ENCODE data around the gene DZIP1L. TPM values are rescaled to one million over a fixed set of nuclear protein-coding genes. Genes with fewer than 3 reads are reported as not detected.
A peak's percentile ranks its signal among the peaks of the same experiment; 100 is the strongest.

Gene DZIP1L, protein sequence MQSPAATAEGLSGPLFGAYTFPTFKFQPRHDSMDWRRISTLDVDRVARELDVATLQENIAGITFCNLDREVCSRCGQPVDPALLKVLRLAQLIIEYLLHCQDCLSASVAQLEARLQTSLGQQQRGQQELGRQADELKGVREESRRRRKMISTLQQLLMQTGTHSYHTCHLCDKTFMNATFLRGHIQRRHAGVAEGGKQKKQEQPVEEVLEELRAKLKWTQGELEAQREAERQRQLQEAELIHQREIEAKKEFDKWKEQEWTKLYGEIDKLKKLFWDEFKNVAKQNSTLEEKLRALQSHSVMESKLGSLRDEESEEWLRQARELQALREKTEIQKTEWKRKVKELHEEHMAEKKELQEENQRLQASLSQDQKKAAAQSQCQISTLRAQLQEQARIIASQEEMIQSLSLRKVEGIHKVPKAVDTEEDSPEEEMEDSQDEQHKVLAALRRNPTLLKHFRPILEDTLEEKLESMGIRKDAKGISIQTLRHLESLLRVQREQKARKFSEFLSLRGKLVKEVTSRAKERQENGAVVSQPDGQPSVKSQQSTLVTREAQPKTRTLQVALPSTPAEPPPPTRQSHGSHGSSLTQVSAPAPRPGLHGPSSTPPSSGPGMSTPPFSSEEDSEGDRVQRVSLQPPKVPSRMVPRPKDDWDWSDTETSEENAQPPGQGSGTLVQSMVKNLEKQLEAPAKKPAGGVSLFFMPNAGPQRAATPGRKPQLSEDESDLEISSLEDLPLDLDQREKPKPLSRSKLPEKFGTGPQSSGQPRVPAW
- total RNA-seq, result 21.9 and 23.4 TPM in 2 replicates
- long read RNA-seq, partial matches to known transcripts, result 5 of 12 reads
- long read RNA-seq, other reads (novel, unspliced or antisense), result 6 of 12 reads

DNA sequence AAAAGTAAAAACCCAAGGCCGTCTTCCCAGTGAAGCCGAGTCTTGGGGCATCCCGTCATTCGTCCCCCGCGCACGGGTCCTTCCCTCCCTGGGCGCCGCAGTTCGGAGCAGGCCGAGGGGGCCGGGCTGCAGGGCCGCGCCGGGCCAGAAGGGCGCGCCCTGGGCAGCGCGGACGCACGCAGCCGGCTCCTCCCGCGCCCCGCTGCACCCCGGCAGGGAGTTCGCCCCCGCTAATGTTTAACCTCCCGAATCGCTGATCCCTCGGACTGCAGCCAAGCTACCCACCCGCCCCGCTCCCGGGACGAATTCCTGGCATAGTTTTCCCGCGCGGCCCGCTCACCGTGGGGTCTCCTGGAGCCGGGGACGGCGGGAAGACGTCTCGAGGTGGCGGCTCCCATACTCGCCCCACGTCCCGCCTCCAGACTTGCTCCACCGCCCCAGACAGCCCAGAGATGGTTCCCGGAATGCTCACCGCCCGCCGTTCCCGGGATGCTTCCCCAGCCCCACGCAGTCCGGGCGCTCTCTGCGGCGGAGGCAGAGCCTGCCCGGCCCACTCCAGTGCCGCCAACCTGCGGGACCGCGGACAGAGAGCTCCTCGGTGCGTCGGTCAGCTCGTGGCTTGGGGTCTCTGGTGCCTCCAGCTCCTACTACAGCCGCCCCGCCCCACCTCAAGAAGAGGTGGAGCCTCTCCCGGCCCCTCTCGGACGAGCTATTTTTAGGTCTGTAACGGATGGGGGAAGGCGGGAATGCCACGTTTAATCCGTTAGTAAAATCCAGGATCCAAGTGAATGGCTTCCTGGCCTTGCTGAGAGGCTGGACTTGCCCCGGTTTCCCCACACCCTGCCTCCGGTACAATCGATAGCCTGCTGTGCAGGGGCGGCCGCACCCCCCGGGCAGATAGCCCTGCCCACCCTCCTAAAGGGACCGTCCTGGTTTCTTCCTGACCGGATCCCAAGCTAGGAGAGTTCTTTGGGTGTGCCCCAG lies at the start of gene DZIP1L:
Gene DZIP1L, minus strand, starts transcription at position 621 of the 984 bp plus-strand sequence. CDS start 11,637 bp downstream, outside the sequence.
- Mint-ChIP-seq H3K36me3 (ENCODE audit: unreplicated experiment) (peaks cover 7% of the 10 kb centered on the region), H3K9me3 (ENCODE audit: unreplicated experiment) (no peaks in the 10 kb centered on the region), H3K4me1 (ENCODE audit: unreplicated experiment) (peaks cover 35% of the 10 kb centered on the region), H3K27ac (ENCODE audit: unreplicated experiment) (peak within 1 kb of the TSS; percentile 92), H3K27me3 (ENCODE audit: unreplicated experiment) (no peaks in the 10 kb centered on the region), H3K4me3 (ENCODE audit: unreplicated experiment) (peak within 1 kb of the TSS; percentile 93)
- TF ChIP-seq, protein P1, sequence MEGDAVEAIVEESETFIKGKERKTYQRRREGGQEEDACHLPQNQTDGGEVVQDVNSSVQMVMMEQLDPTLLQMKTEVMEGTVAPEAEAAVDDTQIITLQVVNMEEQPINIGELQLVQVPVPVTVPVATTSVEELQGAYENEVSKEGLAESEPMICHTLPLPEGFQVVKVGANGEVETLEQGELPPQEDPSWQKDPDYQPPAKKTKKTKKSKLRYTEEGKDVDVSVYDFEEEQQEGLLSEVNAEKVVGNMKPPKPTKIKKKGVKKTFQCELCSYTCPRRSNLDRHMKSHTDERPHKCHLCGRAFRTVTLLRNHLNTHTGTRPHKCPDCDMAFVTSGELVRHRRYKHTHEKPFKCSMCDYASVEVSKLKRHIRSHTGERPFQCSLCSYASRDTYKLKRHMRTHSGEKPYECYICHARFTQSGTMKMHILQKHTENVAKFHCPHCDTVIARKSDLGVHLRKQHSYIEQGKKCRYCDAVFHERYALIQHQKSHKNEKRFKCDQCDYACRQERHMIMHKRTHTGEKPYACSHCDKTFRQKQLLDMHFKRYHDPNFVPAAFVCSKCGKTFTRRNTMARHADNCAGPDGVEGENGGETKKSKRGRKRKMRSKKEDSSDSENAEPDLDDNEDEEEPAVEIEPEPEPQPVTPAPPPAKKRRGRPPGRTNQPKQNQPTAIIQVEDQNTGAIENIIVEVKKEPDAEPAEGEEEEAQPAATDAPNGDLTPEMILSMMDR (IDR thresholded peaks at IDR 0.05), result peak; percentile 52
- no peak for DNase-seq (ENCODE audit: extremely low spot score, unreplicated experiment)

DNA sequence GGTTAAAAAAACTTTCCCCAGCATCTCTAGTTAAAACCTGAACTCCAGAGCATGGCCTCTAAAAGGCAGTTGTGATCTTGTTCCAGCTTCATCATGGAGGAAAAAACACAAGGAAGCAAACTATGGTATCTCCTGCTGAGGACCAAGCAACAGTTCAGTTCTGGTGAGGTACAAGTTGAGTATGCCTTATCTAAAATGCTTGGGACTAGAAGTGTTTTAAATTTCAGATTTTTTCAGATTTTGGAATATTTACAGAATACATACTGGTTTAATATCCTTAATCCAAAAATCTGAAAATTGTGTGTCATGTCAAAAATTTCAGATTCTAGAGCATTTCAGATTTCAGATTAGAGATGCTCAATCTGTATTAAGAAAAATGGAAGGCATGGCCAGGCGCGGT lies 49.7 kb upstream of the DZIP1L start:
- H3K9me3 Mint-ChIP-seq (ENCODE audit: unreplicated experiment), result no peaks in the 10 kb centered on the region
- no peaks in the 10 kb centered on the region for H3K27me3 Mint-ChIP-seq (ENCODE audit: unreplicated experiment)
- H3K4me3 Mint-ChIP-seq (ENCODE audit: unreplicated experiment), result no peak overlapping the region
- H3K27ac Mint-ChIP-seq (ENCODE audit: unreplicated experiment), result no peak overlapping the region
- DNase-seq (ENCODE audit: extremely low spot score, unreplicated experiment), result no peak
- TF ChIP-seq, protein P1 (IDR thresholded peaks at IDR 0.05), result no peak
- H3K4me1 Mint-ChIP-seq (ENCODE audit: unreplicated experiment), result no peaks in the 10 kb centered on the region
- H3K36me3 Mint-ChIP-seq (ENCODE audit: unreplicated experiment), result peaks cover 64% of the 10 kb centered on the region

DNA sequence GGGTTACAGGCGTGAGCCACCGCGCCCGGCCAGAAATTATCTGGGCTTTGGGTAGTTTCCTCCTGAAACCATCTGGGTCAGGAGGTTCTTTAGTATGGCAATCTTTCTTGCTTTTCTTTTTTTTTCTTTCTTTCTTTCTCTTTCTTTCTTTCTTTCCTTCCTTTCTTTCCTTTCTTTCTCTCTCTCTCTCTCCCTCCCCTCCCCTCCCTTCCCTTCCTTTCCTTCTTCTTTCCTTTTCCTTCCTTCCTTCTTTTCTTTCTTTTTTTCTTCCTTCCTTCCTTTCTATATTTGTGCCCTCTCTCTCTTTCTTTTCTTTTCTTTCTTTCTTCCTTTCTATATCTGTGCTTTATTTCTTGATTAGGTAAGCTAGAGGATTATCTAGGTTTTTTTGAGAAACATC lies 42.3 kb upstream of the DZIP1L start:
- Mint-ChIP-seq H3K27ac (ENCODE audit: unreplicated experiment) (no peak overlapping the region), H3K36me3 (ENCODE audit: unreplicated experiment) (peaks cover 26% of the 10 kb centered on the region), H3K9me3 (ENCODE audit: unreplicated experiment) (peaks cover 9% of the 10 kb centered on the region), H3K27me3 (ENCODE audit: unreplicated experiment) (peaks cover 6% of the 10 kb centered on the region), H3K4me1 (ENCODE audit: unreplicated experiment) (no peaks in the 10 kb centered on the region), H3K4me3 (ENCODE audit: unreplicated experiment) (no peak overlapping the region)
- DNase-seq (ENCODE audit: extremely low spot score, unreplicated experiment), result no peak
- TF ChIP-seq, protein P1 (IDR thresholded peaks at IDR 0.05), result no peak

DNA sequence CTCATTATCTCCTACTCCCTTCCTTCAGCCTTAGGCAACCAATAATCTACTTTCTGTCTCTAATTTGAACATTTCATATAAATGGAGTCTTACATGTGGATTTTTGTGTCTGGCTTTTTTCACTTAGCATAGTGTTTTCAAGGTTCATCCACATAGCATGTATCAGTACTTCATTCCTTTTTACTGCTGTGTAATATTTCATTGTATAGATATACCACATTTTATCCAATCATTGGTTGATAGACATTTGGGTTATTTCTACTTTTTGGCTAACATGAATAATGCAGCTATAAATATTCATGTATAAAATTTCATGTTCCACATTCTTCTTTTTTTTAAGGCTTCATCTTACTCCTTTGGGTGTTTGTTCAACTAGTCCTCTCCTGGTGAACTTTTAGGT lies 39.1 kb upstream of the DZIP1L start:
- DNase-seq (ENCODE audit: extremely low spot score, unreplicated experiment), result no peak

More for the DNA sequence above, 39.1 kb upstream of the DZIP1L start:
- no peak overlapping the region for H3K4me3 Mint-ChIP-seq (ENCODE audit: unreplicated experiment)
- no peak overlapping the region for H3K27ac Mint-ChIP-seq (ENCODE audit: unreplicated experiment)
- peaks cover 9% of the 10 kb centered on the region for H3K9me3 Mint-ChIP-seq (ENCODE audit: unreplicated experiment)
- H3K4me1 Mint-ChIP-seq (ENCODE audit: unreplicated experiment), result no peaks in the 10 kb centered on the region
- peaks cover 11% of the 10 kb centered on the region for H3K27me3 Mint-ChIP-seq (ENCODE audit: unreplicated experiment)
- H3K36me3 Mint-ChIP-seq (ENCODE audit: unreplicated experiment), result peaks cover 4% of the 10 kb centered on the region
- TF ChIP-seq, protein P1 (IDR thresholded peaks at IDR 0.05), result no peak
